PFSK-1 (cell line): ENCODE data around the gene PLP1.

Experiments used
- POLR2AphosphoS5 ChIP-seq: IDR thresholded peaks from 2 replicates; pipeline ENCODE4 v1.6.1; 2012; ENCODE audit warnings: low read depth, mild to moderate bottlenecking, control low read depth, low read length, moderate library complexity
- SIN3A ChIP-seq: IDR thresholded peaks from 2 replicates; pipeline ENCODE4 v1.6.1; 2012; ENCODE audit warnings: mild to moderate bottlenecking, low read length, moderate library complexity, borderline replicate concordance; ENCODE audit not compliant: insufficient read depth
- TF ChIP-seq, protein P1 (sequence below), 2 experiments: IDR thresholded peaks; 2 replicates each; pipeline versions ENCODE4 v1.6.1 to v1.8.0; 2011 to 2012; ENCODE audit warnings: low read depth in 2 of 2, low read length in 2 of 2, control low read depth in 1 of 2, inconsistent platforms in 1 of 2, mild to moderate bottlenecking in 1 of 2, moderate library complexity in 1 of 2; ENCODE audit not compliant: insufficient read depth in 1 of 2

DNA sequence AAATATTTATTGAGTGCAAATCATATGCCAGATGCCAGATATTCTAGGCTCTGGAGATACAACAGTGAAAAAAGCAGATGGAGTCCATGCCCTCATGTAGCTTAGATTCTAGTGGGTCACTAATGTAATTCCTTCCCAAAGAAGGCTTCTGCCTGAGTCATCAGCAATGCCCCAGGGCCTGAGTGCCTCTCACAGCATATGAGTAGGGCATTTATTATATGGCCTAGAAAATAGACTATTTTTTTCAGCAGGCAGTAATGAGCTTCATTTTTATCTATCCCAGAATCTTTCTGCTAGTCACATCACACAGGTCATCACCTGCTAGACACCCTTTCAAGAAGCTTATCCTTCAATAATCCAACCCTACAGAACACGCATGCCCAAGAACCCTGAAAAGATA is 43.6 kb upstream of the PLP1 start:
- TF ChIP-seq SIN3A (no peak), POLR2AphosphoS5 (no peak)
- TF ChIP-seq, protein P1, sequence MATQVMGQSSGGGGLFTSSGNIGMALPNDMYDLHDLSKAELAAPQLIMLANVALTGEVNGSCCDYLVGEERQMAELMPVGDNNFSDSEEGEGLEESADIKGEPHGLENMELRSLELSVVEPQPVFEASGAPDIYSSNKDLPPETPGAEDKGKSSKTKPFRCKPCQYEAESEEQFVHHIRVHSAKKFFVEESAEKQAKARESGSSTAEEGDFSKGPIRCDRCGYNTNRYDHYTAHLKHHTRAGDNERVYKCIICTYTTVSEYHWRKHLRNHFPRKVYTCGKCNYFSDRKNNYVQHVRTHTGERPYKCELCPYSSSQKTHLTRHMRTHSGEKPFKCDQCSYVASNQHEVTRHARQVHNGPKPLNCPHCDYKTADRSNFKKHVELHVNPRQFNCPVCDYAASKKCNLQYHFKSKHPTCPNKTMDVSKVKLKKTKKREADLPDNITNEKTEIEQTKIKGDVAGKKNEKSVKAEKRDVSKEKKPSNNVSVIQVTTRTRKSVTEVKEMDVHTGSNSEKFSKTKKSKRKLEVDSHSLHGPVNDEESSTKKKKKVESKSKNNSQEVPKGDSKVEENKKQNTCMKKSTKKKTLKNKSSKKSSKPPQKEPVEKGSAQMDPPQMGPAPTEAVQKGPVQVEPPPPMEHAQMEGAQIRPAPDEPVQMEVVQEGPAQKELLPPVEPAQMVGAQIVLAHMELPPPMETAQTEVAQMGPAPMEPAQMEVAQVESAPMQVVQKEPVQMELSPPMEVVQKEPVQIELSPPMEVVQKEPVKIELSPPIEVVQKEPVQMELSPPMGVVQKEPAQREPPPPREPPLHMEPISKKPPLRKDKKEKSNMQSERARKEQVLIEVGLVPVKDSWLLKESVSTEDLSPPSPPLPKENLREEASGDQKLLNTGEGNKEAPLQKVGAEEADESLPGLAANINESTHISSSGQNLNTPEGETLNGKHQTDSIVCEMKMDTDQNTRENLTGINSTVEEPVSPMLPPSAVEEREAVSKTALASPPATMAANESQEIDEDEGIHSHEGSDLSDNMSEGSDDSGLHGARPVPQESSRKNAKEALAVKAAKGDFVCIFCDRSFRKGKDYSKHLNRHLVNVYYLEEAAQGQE (IDR thresholded peaks at IDR 0.05; ENCODE audit: insufficient read depth in 1 of 2, low read depth in 2 of 2, low read length in 2 of 2): no peak
